Loucy (cell line): ENCODE results near the gene AK2.
"Not testable (repeated sequence)": the region's sequence is repeated elsewhere in the genome, so short reads cannot be mapped to it uniquely, and the experiment has no call there.

Experiments used
- H2AFZ ChIP-seq: fragments of 200-600 bp; sonication (generic); 2 replicates; pipeline ENCODE4 v1.6.0; 2016; ENCODE audit warnings: antibody characterized with exemption, mild to moderate bottlenecking, low read length, moderate library complexity
- H3F3A ChIP-seq: fragments of 200-600 bp; 2 replicates; pipeline ENCODE4 v1.6.0; 2016; ENCODE audit warnings: antibody characterized with exemption, low read depth, mild to moderate bottlenecking
- H3K27me3 ChIP-seq: fragments of 200-600 bp; sonication (generic); 2 replicates; pipeline ENCODE4 v1.6.1; 2014; ENCODE audit warnings: low read length, mild to moderate bottlenecking; ENCODE audit not compliant: insufficient read depth, poor library complexity, severe bottlenecking
- H3K36me3 ChIP-seq: fragments of 200-600 bp; sonication (generic); 2 replicates; pipeline ENCODE4 v1.6.1; 2016; ENCODE audit warnings: low read length; ENCODE audit not compliant: insufficient read depth
- H3K4me1 ChIP-seq: fragments of 200-600 bp; sonication (generic); 2 replicates; pipeline ENCODE4 v1.5.1; 2014; ENCODE audit warnings: low read length, mild to moderate bottlenecking; ENCODE audit not compliant: insufficient read depth, poor library complexity, severe bottlenecking
- H3K4me2 ChIP-seq: fragments of 200-600 bp; sonication (generic); 2 replicates; pipeline ENCODE4 v1.6.0; 2014; ENCODE audit warnings: antibody characterized with exemption, low read length, low read depth, mild to moderate bottlenecking; ENCODE audit not compliant: poor library complexity, severe bottlenecking
- H3K4me3 ChIP-seq: fragments of 200-600 bp; sonication (generic); 2 replicates; pipeline ENCODE4 v1.5.1; 2014; ENCODE audit warnings: low read length, mild to moderate bottlenecking, mixed read lengths; ENCODE audit not compliant: poor library complexity, severe bottlenecking
- H3K79me2 ChIP-seq: fragments of 200-600 bp; sonication (generic); 2 replicates; pipeline ENCODE4 v1.6.1; 2014; ENCODE audit warnings: low read length; ENCODE audit not compliant: insufficient read depth
- H3K9ac ChIP-seq: fragments of 200-600 bp; sonication (generic); 2 replicates; pipeline ENCODE4 v1.6.0; 2014; ENCODE audit warnings: mild to moderate bottlenecking, low read depth, low read length, moderate library complexity; ENCODE audit not compliant: poor library complexity, severe bottlenecking
- H3K9me2 ChIP-seq: fragments of 200-600 bp; sonication (generic); replicated peaks from 2 replicates; pipeline ENCODE4 v1.6.1; 2016; ENCODE audit warnings: low read depth, low read length, mixed read lengths
- H3K9me3 ChIP-seq: fragments of 200-600 bp; sonication (generic); 2 replicates; pipeline ENCODE4 v1.6.1; 2014; ENCODE audit warnings: mild to moderate bottlenecking, antibody characterized with exemption, low read length, low read depth; ENCODE audit not compliant: insufficient read depth
- H4K20me1 ChIP-seq: fragments of 200-600 bp; sonication (generic); 2 replicates; pipeline ENCODE4 v1.6.0; 2014; ENCODE audit warnings: antibody characterized with exemption, low read length, mild to moderate bottlenecking; ENCODE audit not compliant: insufficient read depth, poor library complexity, severe bottlenecking
- CTCF ChIP-seq: fragments of 200-600 bp; sonication (generic); conservative IDR thresholded peaks from 2 replicates; pipeline ENCODE4 v1.5.1; 2014; ENCODE audit warnings: mild to moderate bottlenecking, antibody characterized with exemption, low read length
- EZH2phosphoT487 ChIP-seq: fragments of 200-600 bp; IDR thresholded peaks from 2 replicates; pipeline ENCODE4 v1.6.1; 2018; ENCODE audit warnings: antibody characterized with exemption, mild to moderate bottlenecking, moderate library complexity, borderline replicate concordance

AK2 gene

DNA sequence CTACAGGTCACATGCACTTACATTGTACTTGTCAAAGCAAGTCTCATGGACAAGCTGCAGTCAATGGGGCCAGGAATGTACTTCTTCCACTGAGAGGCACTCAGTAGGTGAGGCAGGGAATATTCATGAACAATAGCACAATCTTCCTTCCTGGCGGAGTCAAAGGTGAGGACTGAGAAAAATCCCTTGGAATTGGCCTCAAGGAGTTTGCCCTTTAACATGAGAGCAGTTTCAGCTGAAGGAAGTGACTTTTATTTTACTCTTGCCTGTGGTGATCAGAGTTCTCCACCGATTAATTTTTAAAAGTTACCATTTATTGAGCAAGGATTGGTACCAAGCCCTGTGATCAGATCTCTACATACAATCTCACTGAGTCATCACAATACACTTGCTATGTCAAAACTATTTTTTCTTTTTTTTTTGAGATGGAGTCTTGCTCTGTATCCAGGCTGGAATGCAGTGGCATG lies 11.2 kb upstream of the AK2 start:
- no peaks in the 10 kb centered on the region for H3F3A ChIP-seq
- no peak overlapping the region for H3K9ac ChIP-seq
- no peaks in the 10 kb centered on the region for H4K20me1 ChIP-seq
- no peak overlapping the region for H2AFZ ChIP-seq
- H3K79me2 ChIP-seq = no peaks in the 10 kb centered on the region
- no peaks in the 10 kb centered on the region for H3K36me3 ChIP-seq
- H3K4me1 ChIP-seq = peaks cover 7% of the 10 kb centered on the region
- H3K4me2 ChIP-seq = no peak overlapping the region
- H3K9me2 ChIP-seq = no peaks in the 10 kb centered on the region
- no peak overlapping the region for H3K4me3 ChIP-seq
- TF ChIP-seq CTCF = no peak
- H3K9me3 ChIP-seq = no peaks in the 10 kb centered on the region
- no peaks in the 10 kb centered on the region for H3K27me3 ChIP-seq

GRCh38 chr1:33047290-33047689 lies 10.6 kb upstream of the AK2 start:
- H2AFZ ChIP-seq = no peak overlapping the region
- H3K9me2 ChIP-seq = no peaks in the 10 kb centered on the region
- H3K4me1 ChIP-seq = peaks cover 7% of the 10 kb centered on the region
- H4K20me1 ChIP-seq = no peaks in the 10 kb centered on the region
- TF ChIP-seq EZH2phosphoT487 (no peak), CTCF (no peak)
- H3K4me3 ChIP-seq = no peak overlapping the region
- H3K79me2 ChIP-seq = no peaks in the 10 kb centered on the region
- no peak overlapping the region for H3K4me2 ChIP-seq
- H3K36me3 ChIP-seq = no peaks in the 10 kb centered on the region
- no peaks in the 10 kb centered on the region for H3F3A ChIP-seq
- no peak overlapping the region for H3K9ac ChIP-seq
- H3K9me3 ChIP-seq = no peaks in the 10 kb centered on the region
- H3K27me3 ChIP-seq = no peaks in the 10 kb centered on the region

DNA sequence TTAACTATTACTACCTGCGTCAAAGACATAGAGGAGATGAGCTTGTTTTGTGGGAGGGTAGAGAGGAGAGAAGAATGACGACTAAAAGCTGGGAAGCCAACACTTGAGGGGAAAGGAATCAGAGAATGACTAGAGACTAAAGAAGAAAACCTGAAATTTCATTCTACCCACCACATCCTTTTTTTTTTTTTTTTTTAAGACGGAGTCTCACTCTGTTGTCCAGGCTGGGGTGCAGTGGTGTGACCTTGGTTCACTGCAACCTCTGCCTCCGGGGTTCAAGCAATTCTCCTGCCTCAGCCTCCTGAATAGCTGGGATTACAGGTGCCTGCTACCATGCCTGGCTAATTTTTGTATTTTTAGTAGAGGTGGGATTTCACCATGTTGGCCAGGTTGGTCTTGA lies 9.6 kb upstream of the AK2 start:
- not testable (repeated sequence) for H3K27me3 ChIP-seq, H3K4me1 ChIP-seq, H3K9ac ChIP-seq, H3K79me2 ChIP-seq, H3K4me3 ChIP-seq, H3K4me2 ChIP-seq, H4K20me1 ChIP-seq, H3K36me3 ChIP-seq, H3K9me2 ChIP-seq, H3F3A ChIP-seq, H2AFZ ChIP-seq, H3K9me3 ChIP-seq

DNA sequence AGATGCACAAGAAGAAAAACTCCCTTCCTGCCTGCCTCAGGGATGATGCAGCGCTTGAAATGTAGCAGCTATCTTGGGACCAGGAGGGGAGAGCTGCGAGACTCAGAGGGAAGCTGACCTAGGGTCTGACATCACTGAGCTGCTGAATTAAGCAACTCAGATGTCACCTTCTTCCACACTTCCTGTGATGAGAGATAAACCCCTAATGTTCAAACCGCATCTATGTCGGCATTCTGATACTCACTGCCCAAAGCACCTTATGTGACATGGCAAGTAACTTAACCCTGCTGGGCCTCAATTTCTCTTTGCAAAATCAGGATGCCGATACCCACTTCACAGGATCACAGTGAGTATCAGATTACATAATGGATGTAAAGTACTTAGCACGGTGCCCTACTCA lies 9.1 kb upstream of the AK2 start:
- Histone ChIP-seq H3K4me2 (no peak overlapping the region), H3K9me2 (no peaks in the 10 kb centered on the region), H3K4me1 (peaks cover 7% of the 10 kb centered on the region), H3K27me3 (no peaks in the 10 kb centered on the region), H2AFZ (no peak overlapping the region), H3K79me2 (no peaks in the 10 kb centered on the region), H3F3A (no peaks in the 10 kb centered on the region), H3K9ac (no peak overlapping the region), H3K4me3 (no peak overlapping the region), H3K36me3 (no peaks in the 10 kb centered on the region), H4K20me1 (no peaks in the 10 kb centered on the region), H3K9me3 (no peaks in the 10 kb centered on the region)
- no peak for TF ChIP-seq CTCF
- no peak for TF ChIP-seq EZH2phosphoT487
